CD4-positive, CD25-positive, alpha-beta regulatory T cell (primary cell): ENCODE data around the gene SUMO2. TPM values are rescaled to one million over a fixed set of nuclear protein-coding genes. Genes with fewer than 3 reads are reported as not detected.
"Not testable (repeated sequence)": the region's sequence is repeated elsewhere in the genome, so short reads cannot be mapped to it uniquely, and the experiment has no call there.

ENCODE experiments used
- ATAC-seq, 2 donors: fragments of 150-1000 bp; cut with Tn5 transposase; one replicate each; pipeline ENCODE4 v1.10.0; 2021; ENCODE audit warnings: low read depth in 2 of 2, moderate number of reproducible peaks in 2 of 2, moderate library complexity in 1 of 2
- DNase-seq, 3 donors: peaks; one replicate each; pipeline versions ENCODE4 v3.0.0 to v3.0.0-alpha.2; 2012 to 2022; ENCODE audit warnings: mixed read lengths in 1 of 3
- H3K27ac ChIP-seq: one replicate; pipeline ENCODE4 v1.7.0; 2013; ENCODE audit warnings: mild to moderate bottlenecking, low read length; ENCODE audit not compliant: insufficient read depth, poor library complexity, severe bottlenecking
- H3K27me3 ChIP-seq: one replicate; pipeline ENCODE4 v1.7.0; 2013; ENCODE audit warnings: low read length; ENCODE audit not compliant: control insufficient read depth, insufficient read depth
- H3K36me3 ChIP-seq: one replicate; pipeline ENCODE4 v1.7.0; 2013; ENCODE audit warnings: mild to moderate bottlenecking, low read length, moderate library complexity; ENCODE audit not compliant: control insufficient read depth, insufficient read depth
- H3K4me1 ChIP-seq: 2 replicates; pipeline ENCODE4 v1.7.0; 2013; ENCODE audit warnings: mild to moderate bottlenecking, low read length; ENCODE audit not compliant: insufficient read depth, control insufficient read depth, poor library complexity, severe bottlenecking
- H3K4me3 ChIP-seq: one replicate; pipeline ENCODE4 v1.7.0; 2013; ENCODE audit warnings: low read depth, mild to moderate bottlenecking, low read length, moderate library complexity
- H3K9me3 ChIP-seq, 2 experiments: 1 replicate in 1 of 2; 2 replicates in 1 of 2; pipeline ENCODE4 v1.7.0; 2013; ENCODE audit warnings: low read length in 2 of 2, mild to moderate bottlenecking in 1 of 2, moderate library complexity in 1 of 2; ENCODE audit not compliant: control insufficient read depth in 2 of 2
- H3K27ac Mint-ChIP-seq, 3 donors: one replicate each; pipeline ENCODE4 v1.8.0; 2020 to 2022; ENCODE audit warnings: mild to moderate bottlenecking in 3 of 3, mixed read lengths in 3 of 3, moderate library complexity in 2 of 3
- H3K27me3 Mint-ChIP-seq: one replicate; pipeline ENCODE4 v1.8.0; 2022; ENCODE audit warnings: mild to moderate bottlenecking, mixed read lengths
- H3K36me3 Mint-ChIP-seq: one replicate; pipeline ENCODE4 v1.8.0; 2020; ENCODE audit warnings: mixed read lengths
- H3K4me1 Mint-ChIP-seq, 4 donors: one replicate each; pipeline ENCODE4 v1.8.0; 2020 to 2022; ENCODE audit warnings: mixed read lengths in 4 of 4, mild to moderate bottlenecking in 1 of 4
- H3K4me3 Mint-ChIP-seq, 4 donors: one replicate each; pipeline ENCODE4 v1.8.0; 2020 to 2022; ENCODE audit warnings: mild to moderate bottlenecking in 4 of 4, mixed read lengths in 4 of 4, moderate library complexity in 3 of 4
- H3K9me3 Mint-ChIP-seq, 7 donors: one replicate each; pipeline ENCODE4 v1.8.0; 2020 to 2022; ENCODE audit warnings: mixed read lengths in 7 of 7, mild to moderate bottlenecking in 3 of 7, moderate library complexity in 2 of 7
- polyA plus RNA-seq, 4 donors: library from polyadenylated mRNA; unstranded; fragments of 300-500 nt; fragmentation: Illumina TruSeq; gene quantifications; one replicate each; pipeline ENCODE4 v1.2.3, GENCODE V29; 2021
- total RNA-seq: library from RNA; stranded (reverse); gene quantifications from one replicate; pipeline ENCODE4 v1.2.3, GENCODE V29; 2022

The SUMO2 gene
- total and polyA plus RNA-seq, 5 donors from 2014 or later = 318 to 660 (median 474) TPM

DNA sequence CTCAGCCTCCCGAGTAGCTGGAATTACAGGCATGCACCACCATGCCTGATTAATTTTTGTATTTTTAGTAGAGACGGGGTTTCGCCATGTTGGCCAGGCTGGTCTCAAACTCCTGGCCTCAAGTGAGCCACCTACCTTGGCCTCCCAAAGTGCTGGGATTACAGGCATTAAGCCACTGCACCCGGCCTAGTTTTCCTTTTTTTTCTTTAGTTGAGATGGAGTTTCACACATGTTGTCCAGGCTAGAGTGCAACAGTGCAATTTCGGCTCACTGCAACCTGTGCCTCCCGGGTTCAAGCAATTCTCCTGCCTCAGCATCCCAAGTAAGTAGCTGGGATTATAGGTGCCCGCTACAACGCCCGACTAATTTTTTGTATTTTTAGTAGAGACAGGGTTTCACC lies 45.0 kb downstream of the SUMO2 start:
- H3K9me3 ChIP-seq, DNase-seq, H3K4me3 Mint-ChIP-seq, ATAC-seq, H3K27me3 Mint-ChIP-seq, H3K27ac ChIP-seq, H3K27me3 ChIP-seq, H3K4me3 ChIP-seq, H3K36me3 ChIP-seq, H3K9me3 Mint-ChIP-seq, H3K36me3 Mint-ChIP-seq: not testable (repeated sequence)
- Mint-ChIP-seq H3K4me1 (peaks cover 10 to 24% (median 11%) of the 10 kb centered on the region in 4 donors), H3K27ac (peak overlapping the region in 1 of 3 donors; percentile 43)
- H3K4me1 ChIP-seq = peaks cover 12% of the 10 kb centered on the region

DNA sequence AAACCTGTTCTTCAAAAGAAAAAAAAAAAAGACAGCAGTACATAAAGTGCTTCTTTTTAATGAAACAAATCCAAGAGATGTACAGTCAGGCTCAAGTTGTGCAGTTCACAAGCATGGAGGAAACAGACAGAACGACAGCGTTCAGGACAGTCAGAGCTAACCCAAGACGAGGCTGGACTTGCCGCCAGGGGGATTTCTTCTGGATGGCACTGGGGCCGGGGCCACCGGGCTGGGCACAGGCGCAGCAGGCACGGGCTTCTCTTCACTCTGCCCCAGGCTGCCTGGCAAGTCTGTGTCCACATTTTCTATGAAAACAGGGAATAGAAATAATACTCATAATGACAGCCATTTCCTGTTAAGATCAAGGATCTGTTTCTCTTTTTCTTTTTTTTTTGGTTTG lies 46.8 kb downstream of the SUMO2 start:
- H3K36me3 Mint-ChIP-seq = peaks cover 4% of the 10 kb centered on the region
- Histone ChIP-seq H3K27me3 (no peaks in the 10 kb centered on the region), H3K9me3 (no peaks in the 10 kb centered on the region), H3K27ac (no peak overlapping the region), H3K4me3 (no peak overlapping the region), H3K4me1 (peaks cover 10% of the 10 kb centered on the region), H3K36me3 (peaks cover 8% of the 10 kb centered on the region)
- H3K27me3 Mint-ChIP-seq = no peaks in the 10 kb centered on the region
- H3K4me3 Mint-ChIP-seq = peak overlapping the region in 2 of 4 donors; percentile 8 to 52
- no peak for ATAC-seq
- DNase-seq = no peak
- peak overlapping the region; percentile 75 to 89 (median 77) for H3K27ac Mint-ChIP-seq
- H3K4me1 Mint-ChIP-seq = peaks cover 6 to 21% (median 9%) of the 10 kb centered on the region in 4 donors
- H3K9me3 Mint-ChIP-seq = no peaks in the 10 kb centered on the region

DNA sequence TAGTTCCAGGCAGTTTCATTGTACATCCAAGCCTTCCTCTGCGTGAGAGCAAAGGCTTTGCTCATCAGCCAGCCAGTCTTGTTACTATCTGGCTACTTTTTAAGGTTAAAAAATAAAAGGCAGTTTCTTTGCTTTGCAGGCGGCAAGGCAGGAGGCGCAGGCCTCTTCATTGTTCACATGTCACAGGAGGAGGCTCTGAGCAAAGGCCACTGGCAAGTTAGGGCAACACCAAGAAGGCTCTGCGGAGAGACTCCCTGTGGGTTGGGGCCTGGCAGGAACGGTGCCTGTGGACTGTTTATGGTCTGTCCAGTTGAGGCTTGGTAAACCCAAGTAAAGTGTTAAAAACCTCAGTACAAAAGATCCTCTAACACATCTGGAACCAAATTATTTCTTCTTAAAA lies 47.3 kb downstream of the SUMO2 start:
- Histone ChIP-seq H3K9me3 (no peaks in the 10 kb centered on the region), H3K4me1 (peaks cover 10% of the 10 kb centered on the region), H3K27ac (no peak overlapping the region), H3K27me3 (no peaks in the 10 kb centered on the region), H3K36me3 (peaks cover 8% of the 10 kb centered on the region), H3K4me3 (no peak overlapping the region)
- ATAC-seq (no peak), DNase-seq (no peak)
- H3K4me1 Mint-ChIP-seq = peaks cover 9 to 20% (median 9%) of the 10 kb centered on the region in 4 donors
- peaks cover 8% of the 10 kb centered on the region for H3K36me3 Mint-ChIP-seq
- H3K27ac Mint-ChIP-seq = peak overlapping the region; percentile 75 to 89 (median 77)
- no peaks in the 10 kb centered on the region for H3K27me3 Mint-ChIP-seq
- peak overlapping the region in 2 of 4 donors; percentile 8 to 52 for H3K4me3 Mint-ChIP-seq
- H3K9me3 Mint-ChIP-seq = no peaks in the 10 kb centered on the region

DNA sequence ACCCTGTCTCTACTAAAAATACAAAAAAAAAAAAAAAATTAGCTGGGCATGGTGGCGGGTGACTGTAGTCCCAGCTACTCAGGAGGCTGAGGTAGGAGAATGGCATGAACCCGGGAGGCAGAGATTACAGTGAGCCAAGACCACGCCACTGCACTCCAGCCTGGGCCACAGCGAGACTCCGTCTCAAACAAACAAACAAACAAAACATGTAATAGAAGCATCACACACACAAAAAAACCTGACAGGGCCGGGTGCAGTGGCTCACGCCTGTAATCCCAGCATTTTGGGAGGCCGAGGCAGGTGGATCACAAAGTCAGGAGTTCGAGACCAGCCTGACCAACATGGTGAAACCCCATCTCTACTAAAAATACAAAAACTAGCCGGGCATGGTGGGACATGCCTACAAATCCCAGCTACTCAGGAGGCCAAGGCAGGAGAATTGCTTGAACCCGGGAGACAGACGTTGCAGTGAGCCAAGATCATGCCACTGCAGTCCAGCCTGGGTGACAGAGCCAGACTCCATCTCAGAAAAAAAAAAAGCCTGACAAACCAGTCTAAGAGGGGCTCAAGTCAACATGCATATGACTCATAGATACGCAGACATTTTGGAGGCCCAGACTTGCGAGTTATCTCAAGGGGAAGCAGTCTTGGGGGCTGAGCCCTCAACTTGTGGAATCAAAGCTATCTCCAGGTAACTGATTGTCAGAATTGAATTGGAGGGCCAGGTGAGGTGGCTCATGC lies 49.0 kb downstream of the SUMO2 start:
- H3K4me1 ChIP-seq = peaks cover 15% of the 10 kb centered on the region
- not testable (repeated sequence) for H3K27me3 Mint-ChIP-seq, H3K27ac ChIP-seq, H3K9me3 ChIP-seq, H3K36me3 ChIP-seq, ATAC-seq, DNase-seq, H3K27me3 ChIP-seq, H3K9me3 Mint-ChIP-seq, H3K4me3 ChIP-seq
- H3K4me1 Mint-ChIP-seq = peaks cover 10 to 18% (median 11%) of the 10 kb centered on the region in 4 donors
- H3K27ac Mint-ChIP-seq = peak overlapping the region in 2 of 3 donors; percentile 11 to 74
- H3K4me3 Mint-ChIP-seq = peak overlapping the region in 2 of 4 donors; percentile 28 to 68
- H3K36me3 Mint-ChIP-seq = peaks cover 12% of the 10 kb centered on the region

DNA sequence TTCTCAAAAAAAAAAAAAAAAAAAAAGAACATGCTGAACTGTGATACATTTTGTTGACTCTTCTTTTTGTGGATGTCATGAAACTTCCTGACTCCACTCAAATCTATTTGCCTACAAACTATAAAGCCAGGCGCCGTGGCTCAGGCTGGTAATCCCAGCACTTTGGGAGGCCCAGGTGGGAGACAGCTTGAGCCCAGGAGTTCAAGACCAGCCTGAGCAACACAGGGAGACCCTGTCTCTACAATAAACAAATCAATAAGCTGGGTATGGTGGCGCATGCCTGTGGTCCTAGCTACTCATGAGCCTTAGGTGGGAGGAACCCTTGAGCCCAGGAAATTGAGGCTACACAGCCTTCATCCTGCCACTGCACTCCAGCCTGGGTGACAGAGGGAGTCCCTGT lies 49.8 kb downstream of the SUMO2 start:
- no peak for DNase-seq
- no peak for ATAC-seq
- peaks cover 10 to 18% (median 11%) of the 10 kb centered on the region in 4 donors for H3K4me1 Mint-ChIP-seq
- H3K27ac Mint-ChIP-seq = peak overlapping the region in 1 of 3 donors; percentile 25
- no peak overlapping the region for H3K27ac ChIP-seq
- peaks cover 15% of the 10 kb centered on the region for H3K4me1 ChIP-seq
- peak overlapping the region; percentile 64 to 91 (median 82) for H3K4me3 Mint-ChIP-seq
- no peaks in the 10 kb centered on the region for H3K27me3 ChIP-seq
- no peaks in the 10 kb centered on the region for H3K27me3 Mint-ChIP-seq
- peaks cover 12% of the 10 kb centered on the region for H3K36me3 Mint-ChIP-seq
- H3K9me3 Mint-ChIP-seq = no peaks in the 10 kb centered on the region
- H3K36me3 ChIP-seq = peaks cover 8% of the 10 kb centered on the region
- no peaks in the 10 kb centered on the region for H3K9me3 ChIP-seq
- H3K4me3 ChIP-seq = no peak overlapping the region

DNA sequence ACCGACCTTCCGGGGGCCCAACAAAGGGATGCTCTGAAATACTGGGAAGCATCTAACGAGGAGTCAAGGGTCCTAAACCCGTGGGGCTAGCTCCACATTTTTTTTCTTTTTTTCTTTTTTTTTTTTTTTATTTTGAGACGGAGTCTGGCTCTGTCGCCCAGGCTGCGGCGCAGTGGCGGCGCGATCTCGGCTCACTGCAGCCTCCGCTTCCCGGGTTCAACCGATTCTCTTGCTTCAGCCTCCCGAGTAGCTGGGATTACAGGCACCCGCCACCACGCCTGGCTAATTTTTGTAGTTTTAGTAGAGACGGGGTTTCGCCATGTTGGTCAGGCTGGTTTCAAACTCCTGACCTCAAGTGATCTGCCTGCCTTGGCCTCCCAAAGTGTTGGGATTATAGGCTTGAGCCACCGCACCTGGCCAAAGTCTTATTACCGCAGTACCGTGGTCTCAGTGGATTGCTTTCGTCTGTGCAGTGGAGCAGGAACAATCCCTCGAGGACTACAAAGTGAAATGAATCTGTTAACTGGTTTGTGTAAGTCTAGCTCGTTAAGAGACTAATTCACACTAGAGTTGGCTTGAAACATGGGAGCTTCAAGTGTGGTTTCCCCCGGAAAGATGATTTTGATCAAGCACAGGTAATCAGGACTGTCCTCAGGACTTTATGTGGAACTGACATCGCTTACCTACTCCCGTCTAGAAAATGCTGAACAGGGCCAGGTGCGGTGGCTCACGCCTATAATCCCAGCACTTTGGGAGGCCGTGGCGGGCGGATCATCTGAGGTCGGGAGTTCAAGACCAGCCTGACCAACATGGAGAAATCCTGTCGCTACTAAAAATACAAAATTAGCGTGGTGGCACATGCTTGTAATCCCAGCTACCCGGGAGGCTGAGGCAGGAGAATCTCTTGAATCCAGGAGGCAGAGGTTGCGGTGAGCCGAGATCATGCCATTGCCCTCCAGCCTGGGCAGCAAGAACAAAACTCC lies 50.5 kb downstream of the SUMO2 start:
- Mint-ChIP-seq H3K36me3 (peaks cover 12% of the 10 kb centered on the region), H3K4me1 (peaks cover 10 to 18% (median 11%) of the 10 kb centered on the region in 4 donors), H3K27ac (peak overlapping the region; percentile 51 to 84 (median 69)), H3K4me3 (peak overlapping the region; percentile 88 to 93 (median 90))
- H3K27me3 ChIP-seq, H3K36me3 ChIP-seq, H3K9me3 Mint-ChIP-seq, H3K27me3 Mint-ChIP-seq, DNase-seq, H3K9me3 ChIP-seq, ATAC-seq: not testable (repeated sequence)
- Histone ChIP-seq H3K27ac (peak overlapping the region; percentile 80), H3K4me1 (peaks cover 15% of the 10 kb centered on the region), H3K4me3 (peak overlapping the region; percentile 24)

DNA sequence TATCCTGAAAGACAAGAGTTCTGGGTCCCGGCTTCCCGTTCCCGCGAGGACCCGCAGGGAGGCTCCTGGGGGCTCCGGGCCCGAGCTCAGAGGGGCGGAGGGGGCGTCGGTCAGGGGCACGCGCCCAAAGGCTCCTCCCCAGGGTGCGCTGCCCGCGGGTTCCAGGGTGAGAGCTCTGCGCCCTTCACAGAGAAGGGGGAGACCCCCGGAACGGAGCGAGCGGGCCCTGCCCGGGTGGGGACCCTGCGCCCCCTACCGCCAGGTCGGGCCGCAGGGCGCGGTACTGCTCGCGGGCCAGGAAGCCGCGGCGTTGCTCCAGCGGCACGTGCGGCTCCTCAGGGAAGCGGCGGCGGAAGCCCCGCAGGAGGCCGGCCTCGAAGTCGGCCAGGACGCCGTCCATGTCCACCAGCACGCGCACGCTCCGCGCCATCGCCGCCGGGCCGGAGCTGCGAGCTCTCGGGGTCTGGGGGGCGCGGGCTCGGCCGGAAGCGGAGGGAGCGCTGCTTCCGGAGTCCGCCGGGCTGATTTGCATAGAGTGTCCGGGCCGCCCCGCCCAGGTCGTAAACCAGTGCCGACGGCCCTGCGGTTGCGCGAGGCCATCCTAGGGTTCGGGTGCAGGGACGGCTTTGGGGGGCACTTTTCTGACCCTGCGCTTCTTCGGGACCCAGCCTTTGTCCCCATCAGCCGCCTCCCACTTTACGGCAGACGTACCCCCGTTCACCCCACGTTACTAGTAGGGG lies 51.3 kb downstream of the SUMO2 start, which contains the start of gene NT5C:
NT5C (minus strand) TSS at position 465 of the 740 bp plus-strand sequence; CDS start at position 430, 35 bp downstream.
- ATAC-seq (peak; percentile 68 to 76), DNase-seq (peak; percentile 52 to 81 (median 60))
- H3K4me3 ChIP-seq = peak within 1 kb of the TSS; percentile 59
- peaks cover 11 to 20% (median 11%) of the 10 kb centered on the region in 4 donors for H3K4me1 Mint-ChIP-seq
- H3K4me1 ChIP-seq = peaks cover 16% of the 10 kb centered on the region
- peak within 1 kb of the TSS; percentile 75 to 93 (median 90) for H3K27ac Mint-ChIP-seq
- H3K27ac ChIP-seq = peak within 1 kb of the TSS; percentile 80
- no peaks in the 10 kb centered on the region for H3K9me3 ChIP-seq
- H3K4me3 Mint-ChIP-seq = peak within 1 kb of the TSS; percentile 91 to 94 (median 94)
- H3K36me3 ChIP-seq = peaks cover 8% of the 10 kb centered on the region
- H3K27me3 Mint-ChIP-seq = no peaks in the 10 kb centered on the region
- H3K36me3 Mint-ChIP-seq = peaks cover 12% of the 10 kb centered on the region
- no peaks in the 10 kb centered on the region for H3K9me3 Mint-ChIP-seq
- H3K27me3 ChIP-seq = no peaks in the 10 kb centered on the region
